GM19025 (cell line): ENCODE measurements around the gene MRAS.

Source experiments
- ATAC-seq: cut with Tn5 transposase; IDR thresholded peaks from one replicate; pipeline ENCODE4 v1.9.1; 2021; ENCODE audit warnings: mild to moderate bottlenecking, low read depth, moderate library complexity; ENCODE audit not compliant: unreplicated experiment

MRAS gene

GRCh38 chr3:138384976-138385375 is 36.6 kb downstream of the MRAS start:
- no peak for ATAC-seq

GRCh38 chr3:138389144-138389601 is 40.8 kb downstream of the MRAS start:
- no peak for ATAC-seq

- ATAC-seq, result no peak
Observed at GRCh38 chr3:138389841-138390581, 41.6 kb downstream of the MRAS start.

- ATAC-seq, result no peak
Observed at GRCh38 chr3:138390582-138390932, 42.2 kb downstream of the MRAS start.

GRCh38 chr3:138394156-138394555 is 45.8 kb downstream of the MRAS start:
- ATAC-seq, result no peak

- no peak for ATAC-seq
Observed at GRCh38 chr3:138394686-138395085, 46.3 kb downstream of the MRAS start.

- no peak for ATAC-seq
Observed at GRCh38 chr3:138395865-138396751, 47.7 kb downstream of the MRAS start.

- no peak for ATAC-seq
Observed at GRCh38 chr3:138396752-138397410, 48.5 kb downstream of the MRAS start.

- no peak for ATAC-seq
Observed at GRCh38 chr3:138397983-138398382, 49.6 kb downstream of the MRAS start.

GRCh38 chr3:138398791-138399575 is 50.6 kb downstream of the MRAS start:
- ATAC-seq, result no peak

GRCh38 chr3:138399766-138400165 is 51.4 kb downstream of the MRAS start:
- ATAC-seq, result no peak

GRCh38 chr3:138400651-138401070 is 52.3 kb downstream of the MRAS start:
- ATAC-seq, result no peak

GRCh38 chr3:138401834-138402233 is 53.5 kb downstream of the MRAS start:
- ATAC-seq, result no peak

GRCh38 chr3:138404121-138404520 is 55.7 kb downstream of the MRAS start:
- no peak for ATAC-seq

- ATAC-seq, result no peak
Observed at GRCh38 chr3:138405001-138405400, 56.6 kb downstream of the MRAS start.

- no peak for ATAC-seq
Observed at GRCh38 chr3:138405486-138405885, 57.1 kb downstream of the MRAS start.

GRCh38 chr3:138406606-138407005 is 58.2 kb downstream of the MRAS start:
- no peak for ATAC-seq

- ATAC-seq, result no peak
Observed at GRCh38 chr3:138407236-138407907, 59.0 kb downstream of the MRAS start.

GRCh38 chr3:138408751-138409570 is 60.6 kb downstream of the MRAS start:
- ATAC-seq, result no peak
